GM23338 (cell line): ENCODE measurements around the gene UNK. TPM values are rescaled to one million over a fixed set of nuclear protein-coding genes. Genes with fewer than 3 reads are reported as not detected.
"Not testable (repeated sequence)": the region's sequence is repeated elsewhere in the genome, so short reads cannot be mapped to it uniquely, and the experiment has no call there.

Experiments
- ATAC-seq: fragments of 200-7000 bp; cut with Tn5 transposase; 3 replicates; pipeline ENCODE4 v1.9.1; 2020
- DNase-seq: peaks from one replicate; pipeline ENCODE4 v3.0.0-alpha.2; 2015; ENCODE audit warnings: low spot score
- H2AFZ ChIP-seq: fragments of 200-600 bp; sonication (generic); 2 replicates; pipeline ENCODE4 v1.8.0; 2016; ENCODE audit warnings: antibody characterized with exemption, mild to moderate bottlenecking, moderate library complexity
- H3F3A ChIP-seq: fragments of 200-600 bp; sonication (generic); replicated peaks from 2 replicates; pipeline ENCODE4 v1.8.0; 2017; ENCODE audit warnings: antibody characterized with exemption, mixed run types, low read depth
- H3K27ac ChIP-seq: fragments of 200-600 bp; sonication (generic); 2 replicates; pipeline ENCODE4 v1.6.1; 2016; ENCODE audit warnings: low read depth
- H3K27me3 ChIP-seq: fragments of 200-600 bp; sonication (generic); 2 replicates; pipeline ENCODE4 v1.8.0; 2016; ENCODE audit warnings: mild to moderate bottlenecking, mixed run types, moderate library complexity; ENCODE audit not compliant: insufficient read depth
- H3K36me3 ChIP-seq: fragments of 200-600 bp; sonication (generic); 2 replicates; pipeline ENCODE4 v1.8.0; 2016; ENCODE audit warnings: mild to moderate bottlenecking; ENCODE audit not compliant: insufficient read depth
- H3K4me1 ChIP-seq: fragments of 200-600 bp; sonication (generic); 2 replicates; pipeline ENCODE4 v1.8.0; 2016; ENCODE audit warnings: mild to moderate bottlenecking, moderate library complexity; ENCODE audit not compliant: insufficient read depth
- H3K4me2 ChIP-seq: fragments of 200-600 bp; sonication (generic); 2 replicates; pipeline ENCODE4 v1.7.1; 2017; ENCODE audit warnings: mixed run types
- H3K4me3 ChIP-seq: fragments of 200-600 bp; sonication (generic); 2 replicates; pipeline ENCODE4 v1.6.1; 2016; ENCODE audit warnings: mixed run types
- H3K79me2 ChIP-seq: fragments of 200-600 bp; sonication (generic); replicated peaks from 2 replicates; pipeline ENCODE4 v1.8.0; 2017; ENCODE audit warnings: mild to moderate bottlenecking; ENCODE audit not compliant: insufficient read depth
- H3K9me2 ChIP-seq: fragments of 200-600 bp; sonication (generic); 2 replicates; pipeline ENCODE4 v1.8.0; 2017; ENCODE audit not compliant: insufficient read depth
- H4K20me1 ChIP-seq: fragments of 200-600 bp; sonication (generic); replicated peaks from 2 replicates; pipeline ENCODE4 v1.8.0; 2017; ENCODE audit warnings: mild to moderate bottlenecking; ENCODE audit not compliant: insufficient read depth
- H3K27ac Mint-ChIP-seq: 2 replicates; pipeline ENCODE4 v1.8.0; 2020; ENCODE audit warnings: inconsistent platforms, mild to moderate bottlenecking, moderate library complexity, mixed read lengths
- H3K27me3 Mint-ChIP-seq: 3 replicates; pipeline ENCODE4 v1.8.0; 2022; ENCODE audit warnings: low read depth, mild to moderate bottlenecking, moderate library complexity, mixed read lengths, inconsistent platforms; ENCODE audit not compliant: insufficient read depth, poor library complexity
- H3K36me3 Mint-ChIP-seq: 3 replicates; pipeline ENCODE4 v1.8.0; 2021; ENCODE audit warnings: low read depth, mild to moderate bottlenecking, inconsistent platforms, moderate library complexity, mixed read lengths
- H3K4me1 Mint-ChIP-seq: 3 replicates; pipeline ENCODE4 v1.8.0; 2020; ENCODE audit warnings: mild to moderate bottlenecking, inconsistent platforms, mixed read lengths
- H3K4me3 Mint-ChIP-seq: 3 replicates; pipeline ENCODE4 v1.8.0; 2021; ENCODE audit warnings: moderate library complexity, mild to moderate bottlenecking, inconsistent platforms, mixed read lengths
- H3K9me3 Mint-ChIP-seq: 3 replicates; pipeline ENCODE4 v1.8.0; 2020; ENCODE audit warnings: moderate library complexity, mild to moderate bottlenecking, inconsistent platforms, mixed read lengths
- CTCF ChIP-seq, 2 experiments: fragments of 200-600 bp in 1 of 2; sonication (generic) in 1 of 2; conservative IDR thresholded peaks; 2 replicates each; pipeline versions ENCODE4 v1.5.1 to v1.6.1; 2016 to 2017; ENCODE audit warnings: antibody characterized with exemption in 2 of 2, low read depth in 2 of 2, mild to moderate bottlenecking in 2 of 2, moderate library complexity in 1 of 2
- ETS1 ChIP-seq: IDR thresholded peaks from 2 replicates; pipeline ENCODE4 v1.6.1; 2016; ENCODE audit warnings: antibody characterized with exemption
- EZH2 ChIP-seq: fragments of 200-600 bp; sonication (generic); IDR thresholded peaks from one replicate; pipeline ENCODE4 v1.8.0; 2017; ENCODE audit warnings: antibody characterized with exemption, mild to moderate bottlenecking, low read depth; ENCODE audit not compliant: unreplicated experiment
- EZH2phosphoT487 ChIP-seq: fragments of 200-600 bp; sonication (generic); IDR thresholded peaks from one replicate; pipeline ENCODE4 v1.8.1; 2018; ENCODE audit warnings: antibody characterized with exemption; ENCODE audit not compliant: unreplicated experiment
- JUNB ChIP-seq: IDR thresholded peaks from one replicate; pipeline ENCODE4 v1.6.1; 2016; ENCODE audit warnings: antibody characterized with exemption; ENCODE audit not compliant: unreplicated experiment
- POLR2AphosphoS5 ChIP-seq: IDR thresholded peaks from 2 replicates; pipeline ENCODE4 v1.6.1; 2016; ENCODE audit warnings: antibody characterized with exemption, low read depth
- REST ChIP-seq: IDR thresholded peaks from one replicate; pipeline ENCODE4 v1.6.1; 2018; ENCODE audit warnings: antibody characterized with exemption; ENCODE audit not compliant: unreplicated experiment
- STAT1 ChIP-seq: IDR thresholded peaks from one replicate; pipeline ENCODE4 v1.6.1; 2016; ENCODE audit warnings: antibody characterized with exemption; ENCODE audit not compliant: unreplicated experiment
- ZNF331 ChIP-seq: fragments of 250-450 bp; sonication (Bioruptor Pico); IDR thresholded peaks from 2 replicates; pipeline ENCODE4 v1.5.0; 2020; ENCODE audit warnings: low read depth, mild to moderate bottlenecking, moderate library complexity
- ZNF462 ChIP-seq: fragments of 250-450 bp; sonication (Bioruptor Pico); IDR thresholded peaks from 2 replicates; pipeline ENCODE4 v1.5.0; 2020; ENCODE audit warnings: mild to moderate bottlenecking, moderate library complexity
- polyA plus RNA-seq: library from polyadenylated mRNA; unstranded; fragments of >200 nt; fragmentation: Nextera tagmentation; extraction: Ambion mirVana; gene quantifications from 2 replicates; pipeline ENCODE4 v1.2.1, GENCODE V29; 2016
- total RNA-seq: library from RNA; depleted of rRNA; stranded (reverse); fragments of >200 nt; shearing (Covaris generic); gene quantifications from 2 replicates; pipeline ENCODE4 v1.2.3, GENCODE V29; 2014

The UNK gene
- total and polyA plus RNA-seq, 2 experiments from 2014 or later: 21.8 to 65.2 TPM

- not testable (repeated sequence) for H3K27ac Mint-ChIP-seq, H3K9me2 ChIP-seq, H3K4me3 Mint-ChIP-seq, H3K4me2 ChIP-seq, H3K27me3 Mint-ChIP-seq, H3K9me3 Mint-ChIP-seq, H3K4me3 ChIP-seq, H3F3A ChIP-seq, H3K36me3 ChIP-seq, ATAC-seq, H3K4me1 ChIP-seq, DNase-seq, H3K27me3 ChIP-seq, H2AFZ ChIP-seq, H3K27ac ChIP-seq, H4K20me1 ChIP-seq, H3K4me1 Mint-ChIP-seq
- peaks cover 22% of the 10 kb centered on the region for H3K36me3 Mint-ChIP-seq
- H3K79me2 ChIP-seq: peaks cover 12% of the 10 kb centered on the region
These were observed 26.1 kb downstream of the UNK start for GRCh38 chr17:75810756-75811155.

- Mint-ChIP-seq H3K9me3 (no peaks in the 10 kb centered on the region; the same call in 2 of the 3 replicates), H3K4me1 (no peaks in the 10 kb centered on the region)
- TF ChIP-seq EZH2 (no peak), STAT1 (no peak), REST (no peak), ETS1 (no peak), EZH2phosphoT487 (no peak), JUNB (no peak), POLR2AphosphoS5 (no peak), CTCF (conservative IDR thresholded peaks at IDR 0.05; ENCODE audit: low read depth in 2 of 2) (no peak), ZNF462 (CRISPR knock-in tag) (no peak), ZNF331 (CRISPR knock-in tag) (no peak)
These were observed 26.6 kb downstream of the UNK start for GRCh38 chr17:75811174-75811573.

More at GRCh38 chr17:75811174-75811573, 26.6 kb downstream of the UNK start:
- no peaks in the 10 kb centered on the region for H3K9me2 ChIP-seq
- H2AFZ ChIP-seq: no peak overlapping the region
- H4K20me1 ChIP-seq: peaks cover 5% of the 10 kb centered on the region
- H3K4me3 Mint-ChIP-seq: no peak overlapping the region
- no peaks in the 10 kb centered on the region for H3K27me3 ChIP-seq
- DNase-seq (no peak), ATAC-seq (no peak)
- H3K4me2 ChIP-seq: no peak overlapping the region
- H3K4me3 ChIP-seq: no peak overlapping the region
- no peaks in the 10 kb centered on the region for H3K4me1 ChIP-seq
- no peak overlapping the region for H3K27ac ChIP-seq
- H3K36me3 Mint-ChIP-seq: peaks cover 26% of the 10 kb centered on the region
- peaks cover 8% of the 10 kb centered on the region for H3K27me3 Mint-ChIP-seq
- peaks cover 8% of the 10 kb centered on the region for H3K79me2 ChIP-seq
- no peak overlapping the region for H3K27ac Mint-ChIP-seq
- H3K36me3 ChIP-seq: no peaks in the 10 kb centered on the region
- no peaks in the 10 kb centered on the region; the same call in 1 of the 2 replicates for H3F3A ChIP-seq
